Retinal pigment epithelial cell (primary cell): Measurements from ENCODE around the gene PCNX2.

ENCODE experiments used
- DNase-seq: peaks from one replicate; pipeline ENCODE4 v3.0.0-alpha.2; 2010; ENCODE audit warnings: low read depth
- H3K4me3 ChIP-seq: 2 replicates; pipeline ENCODE4 v1.5.1; 2011; ENCODE audit warnings: mild to moderate bottlenecking, low read length, control low read depth, moderate library complexity
- TF ChIP-seq, protein P1 (sequence below): conservative IDR thresholded peaks from 2 replicates; pipeline ENCODE4 v1.5.1; 2011; ENCODE audit warnings: low read depth, low read length, control low read depth, inconsistent platforms

The PCNX2 gene

GRCh38 chr1:232982238-232982944 is 313.1 kb downstream of the PCNX2 start:
- peak; percentile 57 for DNase-seq
- TF ChIP-seq, protein P1, sequence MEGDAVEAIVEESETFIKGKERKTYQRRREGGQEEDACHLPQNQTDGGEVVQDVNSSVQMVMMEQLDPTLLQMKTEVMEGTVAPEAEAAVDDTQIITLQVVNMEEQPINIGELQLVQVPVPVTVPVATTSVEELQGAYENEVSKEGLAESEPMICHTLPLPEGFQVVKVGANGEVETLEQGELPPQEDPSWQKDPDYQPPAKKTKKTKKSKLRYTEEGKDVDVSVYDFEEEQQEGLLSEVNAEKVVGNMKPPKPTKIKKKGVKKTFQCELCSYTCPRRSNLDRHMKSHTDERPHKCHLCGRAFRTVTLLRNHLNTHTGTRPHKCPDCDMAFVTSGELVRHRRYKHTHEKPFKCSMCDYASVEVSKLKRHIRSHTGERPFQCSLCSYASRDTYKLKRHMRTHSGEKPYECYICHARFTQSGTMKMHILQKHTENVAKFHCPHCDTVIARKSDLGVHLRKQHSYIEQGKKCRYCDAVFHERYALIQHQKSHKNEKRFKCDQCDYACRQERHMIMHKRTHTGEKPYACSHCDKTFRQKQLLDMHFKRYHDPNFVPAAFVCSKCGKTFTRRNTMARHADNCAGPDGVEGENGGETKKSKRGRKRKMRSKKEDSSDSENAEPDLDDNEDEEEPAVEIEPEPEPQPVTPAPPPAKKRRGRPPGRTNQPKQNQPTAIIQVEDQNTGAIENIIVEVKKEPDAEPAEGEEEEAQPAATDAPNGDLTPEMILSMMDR: no peak
- no peak overlapping the region for H3K4me3 ChIP-seq

DNA sequence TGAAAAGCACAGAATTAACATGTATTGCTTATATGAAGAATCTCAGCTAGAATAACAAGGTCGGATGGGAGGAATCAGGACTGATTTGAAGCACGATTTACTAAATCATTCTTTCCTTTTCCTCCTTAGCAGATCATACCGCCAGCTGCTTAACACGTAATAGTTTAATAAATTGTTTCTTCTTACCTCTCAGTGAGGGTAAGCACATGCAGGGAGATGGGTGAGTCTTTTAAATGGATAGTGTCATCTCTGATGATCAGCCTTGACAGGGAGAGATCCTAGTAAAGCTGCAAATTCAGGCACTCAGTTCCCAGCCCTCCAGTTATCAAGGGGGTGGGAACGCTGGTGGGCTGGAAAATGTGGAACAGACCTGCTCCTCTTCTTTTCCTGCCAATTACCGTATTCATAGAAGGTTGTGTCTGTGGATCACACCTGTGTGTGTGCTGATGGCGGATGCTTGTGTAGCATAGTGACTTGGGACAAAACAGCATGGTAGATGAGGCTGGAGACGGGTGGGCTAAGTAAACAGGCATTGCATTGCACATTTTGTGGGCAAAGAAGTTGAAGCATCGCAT is 314.5 kb downstream of the PCNX2 start:
- TF ChIP-seq, protein P1: no peak
- DNase-seq: no peak

DNA sequence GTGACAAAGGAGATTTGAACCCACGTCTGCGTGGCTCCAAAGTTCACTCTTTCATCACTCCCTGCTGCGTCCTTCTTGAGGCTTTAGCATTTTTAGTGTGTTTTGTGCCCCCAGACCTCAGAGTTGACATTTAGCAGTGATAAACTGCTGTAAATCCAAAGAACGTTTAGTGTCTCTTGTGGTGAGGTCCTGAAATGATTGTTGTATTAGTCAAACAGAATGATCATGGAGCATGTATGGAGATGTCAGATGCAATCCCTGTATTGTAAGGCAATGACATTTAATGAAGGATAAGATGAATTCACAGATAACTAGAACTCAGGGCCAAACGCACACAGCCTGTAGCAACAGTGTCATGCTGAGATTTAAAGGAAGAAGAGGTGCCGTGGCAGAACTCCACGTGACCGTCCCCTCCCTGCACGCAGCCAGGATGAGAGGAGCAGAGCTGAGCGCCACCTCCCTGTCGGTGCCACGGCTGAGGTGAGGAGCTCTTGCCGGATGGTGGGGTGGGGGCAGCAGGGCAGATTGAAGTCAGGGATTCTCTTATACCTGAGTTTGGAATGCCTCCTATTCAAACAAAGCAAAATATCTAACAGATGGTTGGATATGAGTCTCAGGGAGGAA is 315.1 kb downstream of the PCNX2 start:
- TF ChIP-seq, protein P1: no peak
- no peak for DNase-seq
- no peak overlapping the region for H3K4me3 ChIP-seq

More for the DNA sequence above, 314.5 kb downstream of the PCNX2 start:
- H3K4me3 ChIP-seq: no peak overlapping the region

DNA sequence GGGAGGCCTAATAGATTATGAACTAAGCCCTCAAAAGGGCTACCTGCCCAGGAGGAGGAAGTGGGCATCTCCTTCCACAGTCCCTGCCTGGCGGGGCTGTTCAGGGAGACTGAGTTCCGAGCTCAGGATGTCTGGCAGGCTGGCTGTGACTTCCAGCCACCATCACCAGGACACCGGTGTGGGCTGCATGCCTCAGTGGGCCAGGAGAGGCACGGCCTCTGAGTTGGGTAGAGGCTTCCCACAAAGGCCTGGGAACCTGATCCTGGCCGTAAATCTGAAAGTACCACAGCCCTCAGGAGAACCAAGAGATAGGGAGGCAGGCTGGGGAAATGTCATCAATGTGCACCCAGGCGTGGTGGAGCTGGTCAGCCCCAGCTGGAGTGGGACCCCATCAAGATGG is 316.0 kb downstream of the PCNX2 start:
- no peak for DNase-seq
- no peak overlapping the region for H3K4me3 ChIP-seq
- TF ChIP-seq, protein P1: no peak

- TF ChIP-seq, protein P1: no peak
- H3K4me3 ChIP-seq: no peak overlapping the region
- DNase-seq: no peak
These were observed 316.7 kb downstream of the PCNX2 start for GRCh38 chr1:232978815-232979214.

DNA sequence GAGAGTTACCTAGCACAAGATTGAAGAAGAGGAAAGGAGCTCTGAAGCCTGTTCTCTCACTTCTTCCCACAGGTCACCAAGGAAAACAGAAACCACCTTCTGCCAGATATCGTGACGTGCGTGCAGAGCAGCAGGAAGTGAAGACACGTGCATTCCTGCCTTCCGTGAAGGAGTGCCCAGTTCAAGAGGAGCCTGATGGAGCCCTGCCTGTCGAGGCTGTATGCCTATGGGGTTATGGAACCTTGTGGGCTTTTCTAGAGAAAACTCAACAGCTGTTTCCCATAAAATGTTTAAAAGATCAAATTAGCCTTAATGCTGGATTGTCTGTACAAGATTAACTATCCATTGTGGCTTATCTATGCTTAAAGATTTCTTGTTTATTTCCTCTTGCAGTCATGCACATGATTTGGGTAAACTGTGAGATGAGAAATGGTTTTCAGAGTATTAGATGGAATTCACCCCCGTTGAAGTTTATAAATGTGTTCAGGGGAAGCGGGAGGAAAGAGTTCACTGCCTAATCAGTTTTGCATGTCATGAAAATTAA is 317.4 kb downstream of the PCNX2 start:
- no peak for DNase-seq
- TF ChIP-seq, protein P1: no peak
- no peak overlapping the region for H3K4me3 ChIP-seq
